Upper lobe of left lung (tissue), 6 donors: ENCODE measurements around the gene SAE1. TPM values are rescaled to one million over a fixed set of nuclear protein-coding genes. Genes with fewer than 3 reads are reported as not detected.
A peak's percentile ranks its signal among the peaks of the same experiment; 100 is the strongest.

Source experiments
- ATAC-seq, 2 donors: fragments of 200-7000 bp; cut with Tn5 transposase; one replicate each; pipeline ENCODE4 v1.9.1; 2022; ENCODE audit warnings: mild to moderate bottlenecking in 2 of 2, moderate library complexity in 2 of 2; ENCODE audit not compliant: low FRiP score in 2 of 2
- DNase-seq, 2 donors: peaks; one replicate each; pipeline ENCODE4 v3.0.0-alpha.2; 2019 to 2020
- H3K27ac ChIP-seq, 4 donors: fragments of 200-600 bp; sonication (generic); one replicate each; pipeline ENCODE4 v1.5.1; 2016 to 2019
- H3K27me3 ChIP-seq, 4 donors: fragments of 200-600 bp; sonication (generic); one replicate each; pipeline ENCODE4 v1.5.1; 2017 to 2019
- H3K36me3 ChIP-seq, 4 donors: fragments of 200-600 bp; sonication (generic); one replicate each; pipeline ENCODE4 v1.5.1; 2016 to 2019
- H3K4me1 ChIP-seq, 4 donors: fragments of 200-600 bp; sonication (generic); one replicate each; pipeline ENCODE4 v1.5.1; 2018 to 2019
- H3K4me3 ChIP-seq, 4 donors: fragments of 200-600 bp; sonication (generic); one replicate each; pipeline ENCODE4 v1.5.1; 2017 to 2019; ENCODE audit warnings: mild to moderate bottlenecking in 2 of 4, moderate library complexity in 1 of 4
- H3K9me3 ChIP-seq, 4 donors: fragments of 200-600 bp; sonication (generic); one replicate each; pipeline ENCODE4 v1.5.1; 2018 to 2019
- CTCF ChIP-seq, 6 experiments: fragments of 450-650 bp in 4 of 6; fragments of 200-600 bp in 2 of 6; sonication (generic) in 2 of 6; IDR thresholded peaks; one replicate each; pipeline ENCODE4 v1.5.1; 2016 to 2019; ENCODE audit warnings: antibody characterized with exemption in 6 of 6
- EP300 ChIP-seq, 4 donors: sonication (generic); formaldehyde crosslinking; IDR thresholded peaks; one replicate each; pipeline ENCODE4 v1.5.1; 2017; ENCODE audit warnings: antibody characterized with exemption in 4 of 4, control low read depth in 2 of 4
- POLR2A ChIP-seq, 4 donors: fragments of 450-650 bp; IDR thresholded peaks; one replicate each; pipeline ENCODE4 v1.5.1; 2016 to 2017; ENCODE audit warnings: antibody characterized with exemption in 4 of 4, mild to moderate bottlenecking in 2 of 4
- POLR2AphosphoS5 ChIP-seq, 2 donors: sonication (generic); formaldehyde crosslinking; IDR thresholded peaks; one replicate each; pipeline ENCODE4 v1.5.1; 2017; ENCODE audit warnings: antibody characterized with exemption in 2 of 2
- WGBS, 2 donors: methylation state at CpG; one replicate each; pipeline ENCODE4 v1.1.5; 2017 to 2018; 5-methylcytosine and 5-hydroxymethylcytosine counted together
- total RNA-seq, 6 donors: library from RNA; depleted of rRNA in 4 of 6; stranded (reverse); fragments of >200 nt in 4 of 6; gene quantifications; one replicate each; pipeline versions ENCODE4 v1.1.0 to v1.2.1, GENCODE V29; 2016 to 2021
- donor health status: DM: no; HTN: no; CAD: no; lungs with moderate emphysema.
- donor health status: DM: no; HTN: yes; CAD: no; lungs with severe emphysema.

The SAE1 gene
- total RNA-seq, 6 donors from 2014 or later: 31.1 to 61.2 (median 55.3) TPM

GRCh38 chr19:47111006-47111621 is 19.5 kb upstream of the SAE1 start:
- TF ChIP-seq CTCF (IDR thresholded peaks at IDR 0.05) (no peak), POLR2AphosphoS5 (IDR thresholded peaks at IDR 0.05) (peak in 1 of 2 donors; percentile 5)
- H3K27me3 ChIP-seq: no peaks in the 10 kb centered on the region
- no peaks in the 10 kb centered on the region for H3K9me3 ChIP-seq
- H3K36me3 ChIP-seq: no peaks in the 10 kb centered on the region
- 0% methylated on average over 30 to 34 of the region's 35 CpGs for WGBS, 2 donors
- H3K4me1 ChIP-seq: peaks cover 35 to 51% (median 39%) of the 10 kb centered on the region in 4 donors
- H3K4me3 ChIP-seq: peak overlapping the region; percentile 62 to 86 (median 74)
- peak overlapping the region; percentile 98 to 100 (median 100) for H3K27ac ChIP-seq
- no peak for ATAC-seq
- DNase-seq: peak; percentile 44 to 81

GRCh38 chr19:47111682-47112165 is 18.9 kb upstream of the SAE1 start:
- no peak for ATAC-seq
- no peaks in the 10 kb centered on the region for H3K27me3 ChIP-seq
- no peaks in the 10 kb centered on the region for H3K9me3 ChIP-seq
- peaks cover 34 to 45% (median 36%) of the 10 kb centered on the region in 4 donors for H3K4me1 ChIP-seq
- no peak for DNase-seq
- peak overlapping the region; percentile 62 to 86 (median 74) for H3K4me3 ChIP-seq
- no peaks in the 10 kb centered on the region for H3K36me3 ChIP-seq
- WGBS, 2 donors: 0 to 1% methylated on average over 3 to 22 of the region's 24 CpGs
- TF ChIP-seq EP300 (IDR thresholded peaks at IDR 0.05) (no peak), POLR2AphosphoS5 (IDR thresholded peaks at IDR 0.05) (no peak), CTCF (IDR thresholded peaks at IDR 0.05) (no peak), POLR2A (IDR thresholded peaks at IDR 0.05) (no peak)
- H3K27ac ChIP-seq: peak overlapping the region; percentile 98 to 100 (median 100)

GRCh38 chr19:47112166-47112996 is 18.3 kb upstream of the SAE1 start:
- Histone ChIP-seq H3K27me3 (no peaks in the 10 kb centered on the region), H3K9me3 (no peaks in the 10 kb centered on the region), H3K4me3 (peak overlapping the region; percentile 62 to 86 (median 74)), H3K36me3 (no peaks in the 10 kb centered on the region), H3K4me1 (peaks cover 27 to 38% (median 29%) of the 10 kb centered on the region in 4 donors), H3K27ac (peak overlapping the region; percentile 98 to 100 (median 100))
- peak; percentile 87 to 95 for DNase-seq
- peak; percentile 59 to 84 for ATAC-seq
- WGBS, 2 donors: 0 to 2% methylated on average over 21 to 57 of the region's 85 CpGs
- TF ChIP-seq CTCF (IDR thresholded peaks at IDR 0.05) (peak in 2 of 6 experiments; percentile 15 to 19), POLR2A (IDR thresholded peaks at IDR 0.05) (peak in 3 of 4 donors; percentile 34 to 88 (median 47)), EP300 (IDR thresholded peaks at IDR 0.05) (peak in 1 of 4 donors; percentile 13), POLR2AphosphoS5 (IDR thresholded peaks at IDR 0.05) (peak; percentile 24 to 82)

GRCh38 chr19:47112997-47113849 is 17.4 kb upstream of the SAE1 start, which contains the start of gene ZC3H4:
ZC3H4 (minus strand) TSS chr19:47113776; CDS start chr19:47112584, 1,192 bp downstream.
- Histone ChIP-seq H3K9me3 (no peaks in the 10 kb centered on the region), H3K4me3 (peak within 1 kb of the TSS; percentile 62 to 86 (median 74)), H3K4me1 (peaks cover 19 to 30% (median 21%) of the 10 kb centered on the region in 4 donors), H3K36me3 (no peaks in the 10 kb centered on the region), H3K27ac (peak within 1 kb of the TSS; percentile 98 to 100 (median 100)), H3K27me3 (no peaks in the 10 kb centered on the region)
- DNase-seq (peak; percentile 97 to 99), ATAC-seq (peak; percentile 96 to 99)
- TF ChIP-seq CTCF (IDR thresholded peaks at IDR 0.05) (peak in 1 of 6 experiments; percentile 5), POLR2A (IDR thresholded peaks at IDR 0.05) (peak; percentile 52 to 92 (median 80)), POLR2AphosphoS5 (IDR thresholded peaks at IDR 0.05) (peak; percentile 91 to 97), EP300 (IDR thresholded peaks at IDR 0.05) (no peak)
- WGBS, 2 donors: 0% methylated on average over 59 of the region's 59 CpGs
